Prostate gland (tissue), 2 donors: ENCODE measurements around the gene LARGE2. TPM values are rescaled to one million over a fixed set of nuclear protein-coding genes. Genes with fewer than 3 reads are reported as not detected.

Experiments used
- DNase-seq: peaks from one replicate; pipeline ENCODE4 v3.0.0-alpha.2; 2019; ENCODE audit warnings: low spot score
- H3K27ac ChIP-seq, 2 donors: fragments of 200-600 bp; sonication (generic); 2 replicates each; pipeline ENCODE4 v1.5.1; 2017 to 2019
- H3K27me3 ChIP-seq: fragments of 200-600 bp; sonication (generic); replicated peaks from 2 replicates; pipeline ENCODE4 v1.5.1; 2019; ENCODE audit not compliant: insufficient read depth
- H3K36me3 ChIP-seq, 2 donors: fragments of 200-600 bp; sonication (generic); 1 replicate in 1 of 2; 2 replicates in 1 of 2; pipeline versions ENCODE4 v1.5.1 to v1.8.1; 2017 to 2019
- H3K4me1 ChIP-seq: fragments of 200-600 bp; sonication (generic); replicated peaks from 2 replicates; pipeline ENCODE4 v1.5.1; 2019
- H3K4me3 ChIP-seq, 2 donors: fragments of 200-600 bp; sonication (generic); 2 replicates each; pipeline ENCODE4 v1.5.1; 2017 to 2019
- H3K9me3 ChIP-seq: fragments of 200-600 bp; sonication (generic); 2 replicates; pipeline ENCODE4 v1.5.1; 2017
- CTCF ChIP-seq, 4 experiments: fragments of 200-600 bp in 2 of 4; fragments of 450-650 bp in 2 of 4; sonication (generic) in 2 of 4; IDR thresholded peaks; 1 replicate in 3 of 4; 2 replicates in 1 of 4; pipeline ENCODE4 v1.5.1; 2016 to 2019; ENCODE audit warnings: antibody characterized with exemption in 4 of 4, mild to moderate bottlenecking in 2 of 4, moderate library complexity in 2 of 4
- POLR2A ChIP-seq: fragments of 450-650 bp; IDR thresholded peaks from one replicate; pipeline ENCODE4 v1.6.1; 2016; ENCODE audit warnings: antibody characterized with exemption, mild to moderate bottlenecking
- POLR2AphosphoS5 ChIP-seq: sonication (generic); formaldehyde crosslinking; IDR thresholded peaks from one replicate; pipeline ENCODE4 v1.6.1; 2017; ENCODE audit warnings: antibody characterized with exemption
- WGBS: methylation state at CpG from one replicate; pipeline ENCODE4 v1.1.5; 2018; 5-methylcytosine and 5-hydroxymethylcytosine counted together
- intact Hi-C: fragments of 100-400 bp; cut with DNase I; formaldehyde crosslinking; loops from one replicate; pipeline ENCODE4 v1.14.2; 2022
- total RNA-seq, 2 donors: library from RNA; depleted of rRNA; stranded (reverse); fragments of >200 nt; gene quantifications; one replicate each; pipeline ENCODE4 v1.1.0, GENCODE V29; 2016

The LARGE2 gene
- total RNA-seq, 2 donors from 2014 or later, result 20.2 to 33.6 TPM

DNA sequence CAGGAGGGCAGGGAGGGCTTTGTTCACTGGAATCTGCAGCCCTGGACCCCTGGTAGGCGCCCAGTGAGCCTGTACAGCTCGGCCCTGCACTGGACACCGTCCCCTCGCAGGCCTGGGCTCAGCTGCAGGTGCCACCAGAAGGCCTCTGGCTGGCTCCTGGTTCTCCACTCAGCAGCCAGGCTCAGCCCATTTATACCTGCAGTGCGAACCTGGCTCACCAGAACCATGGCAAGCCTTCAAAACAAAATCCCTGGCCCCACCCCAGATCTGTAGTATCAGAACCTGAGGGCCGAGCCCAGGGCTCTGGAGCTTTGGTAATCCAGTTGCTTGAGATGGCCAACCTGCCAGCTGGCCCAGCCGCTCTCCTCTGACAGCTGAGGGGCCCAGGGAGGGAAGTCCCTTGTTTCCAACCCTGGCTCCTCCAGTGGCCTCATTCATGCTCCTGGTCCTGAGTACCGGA, 14.5 kb upstream of the LARGE2 start:
- H3K9me3 ChIP-seq, result no peaks in the 10 kb centered on the region
- intact Hi-C loops, result no loop called here
- H3K4me3 ChIP-seq, result no peak overlapping the region
- no peak overlapping the region for H3K27ac ChIP-seq
- H3K4me1 ChIP-seq, result no peaks in the 10 kb centered on the region
- TF ChIP-seq POLR2AphosphoS5 (no peak), POLR2A (no peak)
- 52% methylated on average over 8 of the region's 8 CpGs for WGBS
- H3K27me3 ChIP-seq, result no peaks in the 10 kb centered on the region
- H3K36me3 ChIP-seq, result peaks cover 2 to 9% of the 10 kb centered on the region in 2 donors
- DNase-seq, result no peak

DNA sequence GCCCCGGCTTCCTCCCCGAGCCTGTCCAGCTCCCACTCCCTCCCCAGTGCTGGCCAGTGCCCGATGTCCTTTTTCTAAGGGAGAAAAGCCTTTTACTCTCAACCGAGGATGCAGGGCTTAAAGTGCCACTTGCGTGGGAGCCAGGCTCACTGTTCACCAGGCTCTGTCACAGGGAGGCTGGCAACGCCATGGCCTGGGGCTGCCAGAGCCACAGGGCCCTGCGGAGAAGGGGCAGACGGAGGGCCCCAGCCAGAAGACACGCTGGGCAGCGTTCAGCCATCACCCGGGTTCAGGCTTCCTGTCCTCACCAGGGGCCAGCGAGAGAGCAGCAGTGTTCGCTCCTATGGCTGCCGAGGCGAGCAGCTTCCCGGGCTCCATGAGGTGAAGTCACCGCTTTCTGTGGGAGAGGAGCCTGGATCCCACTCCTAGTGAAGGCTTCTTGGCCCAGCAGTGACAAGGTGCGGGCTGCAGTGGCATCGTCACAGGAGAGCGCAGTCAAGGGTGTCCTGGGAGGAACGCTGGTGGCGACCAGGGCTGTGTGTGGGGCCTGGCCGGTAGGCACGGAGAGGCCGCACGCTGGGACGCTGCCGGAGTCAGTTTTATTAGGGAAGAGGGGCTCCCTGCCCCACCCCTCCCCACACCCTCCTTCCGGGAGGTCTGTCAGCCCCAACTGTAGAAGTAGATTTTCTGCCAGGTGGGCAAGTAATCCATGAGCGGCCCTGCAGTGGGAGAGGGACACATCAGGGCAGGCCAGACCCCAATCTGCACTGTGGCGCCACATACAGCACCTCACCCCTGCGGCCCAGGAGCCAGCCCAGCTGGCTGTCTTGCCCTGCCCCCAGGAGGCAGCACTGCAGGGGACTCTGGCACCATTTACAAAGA, 12.6 kb upstream of the LARGE2 start:
- H3K4me1 ChIP-seq, result no peaks in the 10 kb centered on the region
- H3K36me3 ChIP-seq, result peaks cover 9 to 12% of the 10 kb centered on the region in 2 donors
- H3K9me3 ChIP-seq, result no peaks in the 10 kb centered on the region
- no peak overlapping the region for H3K27ac ChIP-seq
- 86% methylated on average over 32 of the region's 32 CpGs for WGBS
- H3K27me3 ChIP-seq, result no peaks in the 10 kb centered on the region
- TF ChIP-seq POLR2AphosphoS5 (no peak), POLR2A (no peak), CTCF (IDR thresholded peaks at IDR 0.05) (no peak)
- DNase-seq, result no peak
- intact Hi-C loops, result no loop called here
- H3K4me3 ChIP-seq, result no peak overlapping the region

DNA sequence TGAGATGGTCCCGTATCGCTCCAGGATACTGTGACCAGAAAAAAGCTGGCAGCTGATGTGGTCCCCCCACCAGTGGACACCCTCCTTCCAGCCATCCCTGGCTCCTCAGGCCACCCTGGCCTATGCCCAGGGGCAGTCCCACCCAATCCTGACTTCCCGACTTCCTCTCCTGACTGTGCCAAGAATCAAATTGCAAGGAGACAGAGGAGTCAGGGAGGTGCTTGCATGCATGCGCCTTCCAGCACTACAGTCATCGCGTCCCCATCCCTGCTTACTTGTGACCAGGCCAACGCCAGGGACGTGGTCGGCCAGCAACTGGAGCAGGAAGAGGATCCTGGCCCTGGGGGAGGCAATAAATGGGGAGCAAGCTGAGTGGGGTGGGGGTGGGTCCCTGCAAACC, 11.8 kb upstream of the LARGE2 start:
- H3K4me3 ChIP-seq, result no peak overlapping the region
- intact Hi-C loops, result no loop called here
- DNase-seq, result no peak
- no peak overlapping the region for H3K27ac ChIP-seq
- 82% methylated on average over 9 of the region's 9 CpGs for WGBS
- H3K36me3 ChIP-seq, result peaks cover 9 to 12% of the 10 kb centered on the region in 2 donors
- no peaks in the 10 kb centered on the region for H3K4me1 ChIP-seq
- no peaks in the 10 kb centered on the region for H3K9me3 ChIP-seq
- H3K27me3 ChIP-seq, result no peaks in the 10 kb centered on the region
- TF ChIP-seq POLR2AphosphoS5 (no peak), POLR2A (no peak), CTCF (IDR thresholded peaks at IDR 0.05) (no peak)

GRCh38 chr11:45913514-45913913, 8.9 kb upstream of the LARGE2 start:
- H3K36me3 ChIP-seq, result peaks cover 9 to 12% of the 10 kb centered on the region in 2 donors
- no peak for TF ChIP-seq CTCF (IDR thresholded peaks at IDR 0.05)
- TF ChIP-seq POLR2AphosphoS5, result no peak
- TF ChIP-seq POLR2A, result no peak
- H3K9me3 ChIP-seq, result no peaks in the 10 kb centered on the region
- no peak overlapping the region for H3K4me3 ChIP-seq
- intact Hi-C loops, result no loop called here
- H3K4me1 ChIP-seq, result peaks cover 9% of the 10 kb centered on the region
- 95% methylated on average over 19 of the region's 19 CpGs for WGBS
- H3K27ac ChIP-seq, result no peak overlapping the region
- no peaks in the 10 kb centered on the region for H3K27me3 ChIP-seq
- no peak for DNase-seq

GRCh38 chr11:45913942-45914635, 8.4 kb upstream of the LARGE2 start:
- no peaks in the 10 kb centered on the region for H3K27me3 ChIP-seq
- H3K4me1 ChIP-seq, result peaks cover 9% of the 10 kb centered on the region
- H3K4me3 ChIP-seq, result no peak overlapping the region
- peaks cover 9 to 12% of the 10 kb centered on the region in 2 donors for H3K36me3 ChIP-seq
- intact Hi-C loops, result no loop called here
- WGBS, result 84% methylated on average over 20 of the region's 22 CpGs
- H3K9me3 ChIP-seq, result no peaks in the 10 kb centered on the region
- no peak for DNase-seq
- H3K27ac ChIP-seq, result no peak overlapping the region
- TF ChIP-seq POLR2A, result no peak
- no peak for TF ChIP-seq POLR2AphosphoS5
- no peak for TF ChIP-seq CTCF (IDR thresholded peaks at IDR 0.05)
